Measurements from ENCODE around the gene CFAP92.
A peak's percentile ranks its signal among the peaks of the same experiment; 100 is the strongest.
"Not testable (repeated sequence)": the region's sequence is repeated elsewhere in the genome, so short reads cannot be mapped to it uniquely, and the experiment has no call there.

CFAP92 gene

GRCh38 chr3:128880455-128880854 lies 113.4 kb downstream of the CFAP92 start:
- DNase-seq, result not testable (repeated sequence)

DNA sequence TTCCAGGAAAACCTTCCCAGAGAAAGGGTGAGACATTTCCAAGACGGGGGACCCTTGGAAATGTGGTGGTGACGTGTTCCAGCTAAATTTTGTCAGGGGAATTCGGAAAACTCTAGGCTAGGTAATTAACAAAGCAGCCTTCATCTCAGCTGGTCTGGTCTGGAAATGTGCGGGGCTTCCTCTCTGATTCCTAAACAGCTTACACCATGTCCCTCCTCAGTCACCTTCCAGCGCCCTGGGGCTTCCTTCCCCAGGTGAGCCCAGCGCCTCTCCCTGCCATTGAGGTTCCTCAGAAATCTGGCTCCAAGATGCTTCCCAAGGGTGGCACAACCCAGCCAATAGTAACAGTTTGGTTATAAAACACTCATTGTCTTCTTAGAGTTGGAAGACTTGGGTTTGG lies 113.9 kb downstream of the CFAP92 start:
- no peak for DNase-seq

GRCh38 chr3:128879125-128879969 lies 114.5 kb downstream of the CFAP92 start, which contains the start of gene ACAD9:
Gene ACAD9, plus strand, starts transcription at chr3:128879620. Its CDS starts 72 bp downstream, at chr3:128879692.
- DNase-seq, result peak; percentile 98

DNA sequence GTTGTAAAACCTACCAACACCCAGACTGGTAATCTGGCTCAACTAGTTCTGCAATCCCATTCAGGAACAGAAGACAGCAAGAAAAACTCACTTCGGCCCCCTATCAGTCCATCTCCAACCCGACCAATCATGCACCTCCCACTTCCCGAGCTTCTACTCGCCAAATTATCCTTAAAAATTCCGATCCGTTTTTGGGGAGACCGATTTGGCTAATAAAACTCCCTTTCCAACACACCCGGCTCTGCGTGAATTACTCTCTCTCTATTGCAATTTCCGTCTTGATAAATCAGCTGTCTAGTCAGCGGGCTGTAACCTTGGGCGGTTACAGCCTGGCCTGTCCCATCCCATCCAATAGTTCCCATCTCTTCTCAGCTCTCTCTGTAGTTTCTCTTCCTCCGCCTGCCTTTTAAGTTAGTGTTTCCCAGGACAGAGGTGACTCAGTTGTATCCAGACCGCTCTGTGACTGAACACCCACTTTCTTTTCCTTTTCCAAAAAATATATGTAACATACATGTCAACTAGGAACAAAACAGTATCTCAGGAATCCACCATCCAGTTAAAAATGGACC lies 115.2 kb downstream of the CFAP92 start:
- DNase-seq, result no peak

DNA sequence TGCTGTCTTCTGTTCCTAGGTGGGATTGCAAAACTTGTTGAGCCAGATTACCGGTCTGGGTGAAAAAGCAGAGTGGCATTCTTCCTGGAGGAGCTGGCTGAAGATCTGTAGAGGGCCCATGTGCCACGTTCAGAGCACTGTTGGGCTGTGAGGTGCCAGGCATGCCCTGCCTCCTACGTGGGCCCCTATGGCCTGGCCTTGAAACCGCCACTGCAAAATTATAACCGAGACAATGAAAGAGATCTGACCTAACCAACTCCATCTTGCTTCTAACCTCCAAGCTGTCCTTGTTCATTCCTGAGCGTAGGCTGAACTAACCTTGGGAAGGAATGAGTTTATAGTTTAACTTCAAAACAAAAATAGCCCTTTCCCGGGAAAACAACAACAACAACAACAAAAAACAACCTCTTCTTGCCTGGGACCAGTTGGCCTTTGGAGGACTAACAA lies 115.8 kb downstream of the CFAP92 start:
- no peak for DNase-seq

- peak; percentile 9 for DNase-seq
Observed at GRCh38 chr3:128875556-128876120, 118.2 kb downstream of the CFAP92 start.

- DNase-seq, result no peak
Observed at GRCh38 chr3:128874481-128875180, 119.2 kb downstream of the CFAP92 start.

DNA sequence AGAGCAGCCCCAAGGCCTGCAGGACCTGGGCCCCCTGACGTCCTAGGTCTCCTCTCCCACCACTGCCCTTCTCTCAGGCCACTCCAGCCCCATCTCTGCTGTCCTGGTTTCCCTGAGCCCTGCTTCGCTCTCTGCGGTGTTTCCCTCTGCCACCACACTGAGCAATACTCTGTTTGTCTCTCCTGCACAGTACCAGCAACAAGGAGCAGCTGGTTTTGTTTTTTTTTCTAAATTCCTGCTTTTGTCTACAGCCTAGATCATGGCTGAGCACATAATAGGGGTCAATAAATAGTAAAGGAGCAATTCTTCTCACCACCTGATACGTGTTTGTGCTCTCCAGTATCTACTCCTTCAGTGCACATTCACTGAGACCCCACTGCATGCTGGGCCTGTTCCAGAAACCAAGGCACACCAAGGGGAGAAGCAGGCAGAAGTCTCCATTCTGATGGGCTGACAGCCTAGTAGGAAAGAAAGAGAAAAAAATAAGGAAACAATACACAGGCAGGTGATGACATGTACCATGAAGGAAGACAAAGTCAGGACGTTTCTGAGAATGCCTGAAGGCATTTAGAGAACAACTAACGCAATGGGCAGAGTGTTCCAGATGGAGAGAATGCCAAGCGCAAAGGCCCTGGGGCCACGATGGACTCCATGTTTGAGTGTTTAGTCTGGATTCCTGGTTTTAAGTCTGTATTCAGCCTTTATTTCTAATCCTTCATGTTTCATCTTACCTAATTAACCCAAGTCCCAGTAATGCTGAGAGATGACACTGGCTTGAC lies 120.4 kb downstream of the CFAP92 start:
- no peak for DNase-seq

GRCh38 chr3:128872744-128873143 lies 121.1 kb downstream of the CFAP92 start:
- DNase-seq, result no peak

DNA sequence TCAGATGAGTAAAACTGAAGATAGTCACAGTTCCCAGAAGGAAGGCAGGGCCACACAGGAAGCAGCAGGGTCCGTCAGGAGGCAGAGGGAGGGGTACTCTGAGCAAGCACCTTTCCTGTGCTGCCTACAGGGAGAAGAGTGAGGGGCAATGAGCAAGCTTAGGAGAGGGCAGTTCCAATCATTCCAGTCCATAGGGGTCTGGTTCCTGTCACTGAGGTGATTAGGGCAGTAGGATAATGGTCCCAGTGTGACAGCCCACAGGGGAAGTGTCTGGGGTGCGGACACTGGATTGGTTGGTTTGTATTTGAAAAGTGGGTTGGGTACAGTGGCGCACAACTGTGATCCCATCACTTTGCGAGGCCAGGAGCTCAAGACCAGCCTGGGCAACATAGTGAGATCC lies 121.6 kb downstream of the CFAP92 start:
- no peak for DNase-seq

DNA sequence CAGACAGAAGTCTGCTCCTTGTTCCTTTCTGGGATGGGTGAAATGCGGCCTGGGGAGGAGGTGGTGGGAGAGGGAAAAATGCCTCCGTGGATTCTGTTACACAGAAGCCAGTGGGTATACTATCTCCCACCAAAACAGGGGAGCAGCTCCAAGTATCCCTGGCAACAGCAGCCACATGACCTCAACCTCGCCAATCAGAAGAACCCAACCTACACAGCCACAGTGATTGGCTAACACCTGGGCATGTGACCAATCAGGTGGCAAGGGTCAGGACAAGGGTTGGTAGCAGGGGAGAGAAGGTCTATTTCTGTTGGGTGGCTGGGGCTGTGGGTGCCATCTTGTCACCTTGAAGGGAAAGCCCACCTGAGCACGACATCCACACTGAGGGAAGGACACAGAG lies 123.5 kb downstream of the CFAP92 start:
- DNase-seq, result no peak

DNA sequence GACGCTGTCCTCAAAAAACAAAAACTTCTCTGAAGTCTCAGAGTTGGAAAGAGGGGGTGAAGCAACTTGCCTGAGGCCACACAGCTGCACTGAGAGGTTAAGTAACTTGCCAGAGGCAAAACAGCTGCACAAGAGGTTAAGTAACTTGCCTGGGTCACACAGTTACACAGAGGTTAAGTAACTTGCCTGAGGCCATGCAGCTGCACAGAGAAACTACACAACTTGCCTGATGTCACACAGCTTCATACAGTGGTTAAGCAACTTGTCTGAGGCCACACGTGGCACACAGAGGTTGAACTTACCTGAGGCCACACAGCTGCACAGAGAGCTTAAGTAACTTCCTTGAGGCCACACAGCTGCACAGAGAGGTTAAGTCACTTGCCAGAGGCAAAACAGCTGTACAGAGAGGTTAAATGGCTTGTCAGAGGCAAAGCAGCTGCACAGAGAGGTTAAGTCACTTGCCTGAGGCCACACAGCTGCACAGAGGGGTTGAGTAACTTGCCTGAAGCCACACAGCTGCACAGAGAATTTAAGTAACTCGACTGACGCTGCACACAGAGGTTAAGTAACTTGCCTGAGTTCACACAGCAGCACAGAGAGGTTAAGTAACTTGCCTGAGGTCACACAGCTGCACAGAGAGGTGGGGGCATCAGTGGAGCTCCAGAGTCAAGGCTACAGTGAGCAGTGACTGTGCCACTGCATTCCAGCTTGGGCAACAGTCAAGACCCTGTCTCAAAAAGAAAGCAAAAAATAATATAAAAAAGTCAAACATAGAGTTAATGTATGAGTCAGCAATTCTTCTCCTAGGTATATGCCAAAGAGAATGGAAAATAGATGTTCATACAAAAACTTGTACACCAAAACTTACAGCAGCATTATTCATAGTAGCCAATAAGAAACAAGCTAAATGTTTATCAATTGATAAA lies 126.4 kb downstream of the CFAP92 start:
- DNase-seq, result no peak

GRCh38 chr3:128864849-128865804 lies 128.7 kb downstream of the CFAP92 start:
- DNase-seq, result not testable (repeated sequence)

DNA sequence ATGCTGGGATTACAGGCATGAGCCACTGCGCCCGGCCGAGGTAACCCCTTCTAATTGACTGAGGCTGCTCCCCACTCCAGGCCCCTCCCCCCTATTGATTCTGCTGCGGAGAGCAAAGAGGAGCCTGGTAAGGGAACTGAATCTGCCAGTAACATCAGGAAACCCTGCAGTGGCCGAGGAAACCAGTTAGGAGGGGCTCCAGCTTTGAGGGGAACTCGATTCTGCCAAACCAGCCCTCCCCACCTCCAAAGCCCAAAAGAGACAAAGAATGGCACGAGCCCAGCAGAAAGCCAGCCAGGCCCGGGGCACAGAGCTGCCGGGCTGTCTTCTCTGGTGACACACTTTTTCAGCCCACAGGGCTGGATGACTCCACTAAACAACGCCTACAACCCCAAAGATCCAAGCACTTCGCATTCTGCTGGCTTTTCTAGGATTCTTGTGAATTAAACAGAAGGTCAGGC lies 129.5 kb downstream of the CFAP92 start:
- no peak for DNase-seq

DNA sequence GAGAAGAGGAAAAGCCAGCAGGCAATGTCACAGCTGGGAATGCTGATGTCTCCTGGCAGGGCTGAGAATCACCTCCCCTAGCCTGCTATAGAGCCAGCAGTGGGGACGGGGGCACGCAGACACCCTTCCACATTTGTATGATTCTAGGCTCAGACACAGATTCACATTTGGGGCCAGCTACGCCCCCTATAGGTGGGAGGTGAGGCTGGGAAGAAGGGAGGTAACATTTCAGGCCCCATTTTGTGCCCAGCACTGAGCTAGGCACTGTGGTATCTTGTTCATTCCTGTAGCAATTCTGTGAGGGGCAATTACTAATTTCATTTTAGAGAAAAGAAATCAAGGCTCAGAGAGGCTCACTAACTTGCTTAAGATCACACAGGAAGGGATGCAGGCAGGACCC lies 130.3 kb downstream of the CFAP92 start:
- DNase-seq, result no peak

GRCh38 chr3:128861491-128861890 lies 132.4 kb downstream of the CFAP92 start:
- DNase-seq, result no peak
